H9 (cell line): ENCODE results near the gene CERS5. TPM values are rescaled to one million over a fixed set of nuclear protein-coding genes. Genes with fewer than 3 reads are reported as not detected.

Source experiments
- DNase-seq: peaks from one replicate; pipeline ENCODE4 v3.0.0-alpha.2; 2017
- H2AFZ ChIP-seq: one replicate; pipeline ENCODE4 v1.6.1; 2013; ENCODE audit warnings: mild to moderate bottlenecking, low read length, control low read depth, moderate library complexity
- H2AK5ac ChIP-seq: 2 replicates; pipeline ENCODE4 v1.6.1; 2013; ENCODE audit warnings: low read length, control low read depth, mixed read lengths; ENCODE audit not compliant: insufficient read length
- H2BK120ac ChIP-seq: one replicate; pipeline ENCODE4 v1.6.1; 2013; ENCODE audit warnings: low read depth, mild to moderate bottlenecking, low read length, control low read depth, inconsistent platforms; ENCODE audit not compliant: poor library complexity, severe bottlenecking
- H2BK12ac ChIP-seq: 2 replicates; pipeline ENCODE4 v1.6.1; 2013; ENCODE audit warnings: low read length, control low read depth, mixed read lengths, low read depth; ENCODE audit not compliant: insufficient read length
- H2BK15ac ChIP-seq: 2 replicates; pipeline ENCODE4 v1.6.1; 2013; ENCODE audit warnings: low read depth, low read length, control low read depth
- H2BK20ac ChIP-seq: one replicate; pipeline ENCODE4 v1.6.1; 2013; ENCODE audit warnings: low read depth, mild to moderate bottlenecking, low read length, control low read depth, inconsistent platforms; ENCODE audit not compliant: poor library complexity, severe bottlenecking
- H2BK5ac ChIP-seq: 2 replicates; pipeline ENCODE4 v1.6.1; 2013; ENCODE audit warnings: low read length, control low read depth, mixed read lengths; ENCODE audit not compliant: insufficient read length
- H3K14ac ChIP-seq: 2 replicates; pipeline ENCODE4 v1.6.1; 2013; ENCODE audit warnings: low read length, control low read depth; ENCODE audit not compliant: insufficient read depth
- H3K18ac ChIP-seq: 2 replicates; pipeline ENCODE4 v1.6.1; 2013; ENCODE audit warnings: low read depth, mild to moderate bottlenecking, mixed read lengths, low read length, control low read depth; ENCODE audit not compliant: insufficient read length
- H3K23ac ChIP-seq: 2 replicates; pipeline ENCODE4 v1.6.1; 2013; ENCODE audit warnings: low read length, control low read depth, mixed read lengths, low read depth; ENCODE audit not compliant: insufficient read length
- H3K23me2 ChIP-seq: 2 replicates; pipeline ENCODE4 v1.6.1; 2013; ENCODE audit warnings: low read depth, mild to moderate bottlenecking, mixed read lengths, low read length, control low read depth; ENCODE audit not compliant: insufficient read length, poor library complexity, severe bottlenecking
- H3K27ac ChIP-seq: 2 replicates; pipeline ENCODE4 v1.5.1; 2013; ENCODE audit warnings: low read length, control low read depth, mixed read lengths, low read depth; ENCODE audit not compliant: insufficient read length
- H3K27me3 ChIP-seq: 2 replicates; pipeline ENCODE4 v1.6.1; 2013; ENCODE audit warnings: low read length, control low read depth, inconsistent platforms; ENCODE audit not compliant: insufficient read depth
- H3K4ac ChIP-seq: 2 replicates; pipeline ENCODE4 v1.6.1; 2013; ENCODE audit warnings: low read depth, mild to moderate bottlenecking, control low read depth, inconsistent platforms, low read length, moderate library complexity
- H3K4me1 ChIP-seq: 2 replicates; pipeline ENCODE4 v1.6.1; 2013; ENCODE audit warnings: low read length, control low read depth, inconsistent platforms; ENCODE audit not compliant: insufficient read depth
- H3K4me2 ChIP-seq: 2 replicates; pipeline ENCODE4 v1.6.1; 2013; ENCODE audit warnings: low read length, control low read depth, mixed read lengths; ENCODE audit not compliant: insufficient read length, insufficient read depth
- H3K56ac ChIP-seq: 2 replicates; pipeline ENCODE4 v1.6.1; 2013; ENCODE audit warnings: low read depth, mild to moderate bottlenecking, mixed read lengths, low read length, control low read depth; ENCODE audit not compliant: insufficient read length
- H3K79me1 ChIP-seq: 2 replicates; pipeline ENCODE4 v1.6.1; 2013; ENCODE audit warnings: low read depth, mild to moderate bottlenecking, moderate library complexity, low read length, control low read depth, inconsistent platforms; ENCODE audit not compliant: insufficient read depth, poor library complexity, severe bottlenecking
- H3K79me2 ChIP-seq: 2 replicates; pipeline ENCODE4 v1.6.1; 2013; ENCODE audit warnings: low read length, control low read depth, inconsistent platforms; ENCODE audit not compliant: insufficient read depth
- H3K9ac ChIP-seq: 2 replicates; pipeline ENCODE4 v1.6.1; 2013; ENCODE audit warnings: low read length, control low read depth, mixed read lengths; ENCODE audit not compliant: insufficient read length; ENCODE audit errors: extremely low read depth
- H3K9me3 ChIP-seq: one replicate; pipeline ENCODE4 v1.6.1; 2013; ENCODE audit warnings: low read depth, low read length, inconsistent platforms; ENCODE audit not compliant: control insufficient read depth
- H3T11ph ChIP-seq: one replicate; pipeline ENCODE4 v1.6.1; 2013; ENCODE audit warnings: mild to moderate bottlenecking, low read length, control low read depth, inconsistent platforms
- H4K20me1 ChIP-seq: one replicate; pipeline ENCODE4 v1.6.1; 2013; ENCODE audit not compliant: control insufficient read depth, insufficient read length, insufficient read depth
- H4K5ac ChIP-seq: 2 replicates; pipeline ENCODE4 v1.6.1; 2013; ENCODE audit warnings: low read depth, mild to moderate bottlenecking, mixed read lengths, low read length, control low read depth; ENCODE audit not compliant: insufficient read length
- H4K8ac ChIP-seq: replicated peaks from 2 replicates; pipeline ENCODE4 v1.6.1; 2013; ENCODE audit warnings: low read length, control low read depth, mixed read lengths, low read depth; ENCODE audit not compliant: insufficient read length
- H4K91ac ChIP-seq: 2 replicates; pipeline ENCODE4 v1.6.1; 2013; ENCODE audit warnings: low read depth, mild to moderate bottlenecking, moderate library complexity, mixed read lengths, low read length, control low read depth; ENCODE audit not compliant: insufficient read length
- H3K27ac Mint-ChIP-seq, 3 experiments: 2 replicates in 2 of 3; 3 replicates in 1 of 3; pipeline ENCODE4 v1.8.0; 2020 to 2021; ENCODE audit warnings: mixed read lengths in 3 of 3, mild to moderate bottlenecking in 1 of 3, moderate library complexity in 1 of 3
- H3K27me3 Mint-ChIP-seq: 2 replicates; pipeline ENCODE4 v1.8.0; 2021; ENCODE audit warnings: low read depth, mild to moderate bottlenecking, moderate library complexity, mixed read lengths
- H3K36me3 Mint-ChIP-seq, 3 experiments: 2 replicates in 2 of 3; 3 replicates in 1 of 3; pipeline ENCODE4 v1.8.0; 2020 to 2021; ENCODE audit warnings: low read depth in 3 of 3, mixed read lengths in 3 of 3; ENCODE audit not compliant: insufficient read depth in 1 of 3
- H3K4me1 Mint-ChIP-seq, 2 experiments: 2 replicates each; pipeline ENCODE4 v1.8.0; 2020; ENCODE audit warnings: mixed read lengths in 2 of 2
- H3K4me3 Mint-ChIP-seq, 2 experiments: 2 replicates in 1 of 2; 3 replicates in 1 of 2; pipeline ENCODE4 v1.8.0; 2020 to 2021; ENCODE audit warnings: mild to moderate bottlenecking in 2 of 2, mixed read lengths in 2 of 2, moderate library complexity in 1 of 2
- H3K9me3 Mint-ChIP-seq, 2 experiments: 2 replicates in 1 of 2; 3 replicates in 1 of 2; pipeline ENCODE4 v1.8.0; 2020; ENCODE audit warnings: mild to moderate bottlenecking in 2 of 2, mixed read lengths in 2 of 2, moderate library complexity in 1 of 2
- WGBS: extraction: QIAGEN DNeasy Blood & Tissue Kit; methylation state at CpG from one replicate; pipeline ENCODE4 v1.1.7; 2013; ENCODE audit warnings: missing lambda C conversion rate, low lambda C conversion rate, mixed read lengths; ENCODE audit not compliant: insufficient read length; ENCODE audit errors: extremely low coverage; 5-methylcytosine and 5-hydroxymethylcytosine counted together
- total RNA-seq: library from RNA; stranded (reverse); gene quantifications from 2 replicates; pipeline ENCODE4 v1.2.1, GENCODE V29; 2021
- TF ChIP-seq, protein P1 (sequence below): fragments of 200-600 bp; sonication (generic); conservative IDR thresholded peaks from 3 replicates; pipeline ENCODE4 v1.8.0; 2021; ENCODE audit warnings: antibody characterized with exemption, mild to moderate bottlenecking

Gene CERS5
- total RNA-seq, 1 experiment from 2014 or later, result 68.8 TPM

DNA sequence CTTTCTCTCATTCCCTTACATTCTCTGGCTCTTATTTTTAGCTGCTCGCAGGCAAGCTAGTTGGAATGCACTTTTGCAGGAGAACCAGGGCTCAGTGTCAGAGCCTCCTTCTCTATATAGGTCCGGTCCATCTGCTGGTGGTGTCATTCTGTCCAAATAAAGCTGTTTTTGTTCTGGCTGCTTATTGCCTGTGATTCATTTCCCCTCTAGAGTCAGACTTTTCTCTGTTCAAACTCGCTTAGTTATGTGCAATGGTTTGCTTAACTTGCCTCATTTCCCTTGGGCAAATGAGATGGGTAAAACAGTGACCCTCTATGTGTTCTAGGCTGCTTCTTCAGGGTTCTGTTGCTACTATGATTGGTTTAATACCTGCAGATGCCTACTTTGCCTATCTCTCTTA, 79.2 kb downstream of the CERS5 start:
- no peak overlapping the region for H3K4me3 Mint-ChIP-seq
- no peak overlapping the region; a peak in 1 of 7 replicates for H3K27ac Mint-ChIP-seq

More for the DNA sequence above, 79.2 kb downstream of the CERS5 start:
- Histone ChIP-seq H2BK120ac (no peak overlapping the region), H4K8ac (no peak overlapping the region), H3K4ac (no peak overlapping the region), H2AFZ (no peak overlapping the region), H2AK5ac (no peak overlapping the region), H2BK5ac (no peak overlapping the region), H3K56ac (no peak overlapping the region), H3K18ac (no peak overlapping the region), H4K5ac (no peak overlapping the region), H3K79me1 (no peaks in the 10 kb centered on the region), H3K23ac (no peak overlapping the region), H3T11ph (no peak overlapping the region), H3K23me2 (no peaks in the 10 kb centered on the region), H2BK15ac (no peak overlapping the region), H3K14ac (no peak overlapping the region), H3K4me1 (no peaks in the 10 kb centered on the region), H3K9me3 (no peaks in the 10 kb centered on the region), H4K20me1 (no peaks in the 10 kb centered on the region), H3K79me2 (no peaks in the 10 kb centered on the region), H3K4me2 (no peak overlapping the region), H3K27ac (no peak overlapping the region), H2BK20ac (no peak overlapping the region), H3K27me3 (no peaks in the 10 kb centered on the region), H3K9ac (no peak overlapping the region), H4K91ac (no peak overlapping the region), H2BK12ac (no peak overlapping the region)
- TF ChIP-seq, protein P1, sequence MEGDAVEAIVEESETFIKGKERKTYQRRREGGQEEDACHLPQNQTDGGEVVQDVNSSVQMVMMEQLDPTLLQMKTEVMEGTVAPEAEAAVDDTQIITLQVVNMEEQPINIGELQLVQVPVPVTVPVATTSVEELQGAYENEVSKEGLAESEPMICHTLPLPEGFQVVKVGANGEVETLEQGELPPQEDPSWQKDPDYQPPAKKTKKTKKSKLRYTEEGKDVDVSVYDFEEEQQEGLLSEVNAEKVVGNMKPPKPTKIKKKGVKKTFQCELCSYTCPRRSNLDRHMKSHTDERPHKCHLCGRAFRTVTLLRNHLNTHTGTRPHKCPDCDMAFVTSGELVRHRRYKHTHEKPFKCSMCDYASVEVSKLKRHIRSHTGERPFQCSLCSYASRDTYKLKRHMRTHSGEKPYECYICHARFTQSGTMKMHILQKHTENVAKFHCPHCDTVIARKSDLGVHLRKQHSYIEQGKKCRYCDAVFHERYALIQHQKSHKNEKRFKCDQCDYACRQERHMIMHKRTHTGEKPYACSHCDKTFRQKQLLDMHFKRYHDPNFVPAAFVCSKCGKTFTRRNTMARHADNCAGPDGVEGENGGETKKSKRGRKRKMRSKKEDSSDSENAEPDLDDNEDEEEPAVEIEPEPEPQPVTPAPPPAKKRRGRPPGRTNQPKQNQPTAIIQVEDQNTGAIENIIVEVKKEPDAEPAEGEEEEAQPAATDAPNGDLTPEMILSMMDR, result no peak
- no peak for DNase-seq
- Mint-ChIP-seq H3K9me3 (no peaks in the 10 kb centered on the region), H3K27me3 (no peaks in the 10 kb centered on the region), H3K36me3 (peaks cover 50 to 69% (median 62%) of the 10 kb centered on the region in 3 experiments; a peak in 6 of 7 replicates), H3K4me1 (peaks cover 9 to 12% of the 10 kb centered on the region in 2 experiments)
- WGBS, result no CpG with 5 or more reads among the region's 3 CpGs
